ENCODE data around the gene ABCC11.
"Not testable (repeated sequence)": the region's sequence is repeated elsewhere in the genome, so short reads cannot be mapped to it uniquely, and the experiment has no call there.

The ABCC11 gene

DNA sequence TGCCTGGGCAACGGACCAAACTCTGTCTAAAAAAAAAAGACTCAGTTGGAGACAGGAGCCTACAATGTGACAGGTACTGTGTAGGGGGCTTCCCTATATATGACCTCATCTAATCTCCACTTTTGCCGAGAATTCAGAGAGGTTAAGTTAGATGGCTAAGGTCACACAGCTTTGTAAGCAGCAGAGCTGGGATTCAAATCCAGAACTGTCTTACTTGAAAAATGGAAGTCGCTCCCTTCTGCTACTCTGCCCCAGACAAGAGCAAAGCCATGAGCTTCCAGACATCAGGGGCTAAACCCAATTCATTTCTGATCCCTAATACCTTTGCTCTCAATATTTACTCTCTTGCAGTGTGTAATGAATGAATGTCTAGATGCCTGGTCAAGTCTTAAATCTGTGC is 50.0 kb downstream of the ABCC11 start:
- DNase-seq = peak; percentile 98 to 100

- no peak for DNase-seq
Observed at GRCh38 chr16:48194828-48195556, 52.3 kb downstream of the ABCC11 start.

- no peak for DNase-seq
Observed at GRCh38 chr16:48193846-48194245, 53.5 kb downstream of the ABCC11 start.

DNA sequence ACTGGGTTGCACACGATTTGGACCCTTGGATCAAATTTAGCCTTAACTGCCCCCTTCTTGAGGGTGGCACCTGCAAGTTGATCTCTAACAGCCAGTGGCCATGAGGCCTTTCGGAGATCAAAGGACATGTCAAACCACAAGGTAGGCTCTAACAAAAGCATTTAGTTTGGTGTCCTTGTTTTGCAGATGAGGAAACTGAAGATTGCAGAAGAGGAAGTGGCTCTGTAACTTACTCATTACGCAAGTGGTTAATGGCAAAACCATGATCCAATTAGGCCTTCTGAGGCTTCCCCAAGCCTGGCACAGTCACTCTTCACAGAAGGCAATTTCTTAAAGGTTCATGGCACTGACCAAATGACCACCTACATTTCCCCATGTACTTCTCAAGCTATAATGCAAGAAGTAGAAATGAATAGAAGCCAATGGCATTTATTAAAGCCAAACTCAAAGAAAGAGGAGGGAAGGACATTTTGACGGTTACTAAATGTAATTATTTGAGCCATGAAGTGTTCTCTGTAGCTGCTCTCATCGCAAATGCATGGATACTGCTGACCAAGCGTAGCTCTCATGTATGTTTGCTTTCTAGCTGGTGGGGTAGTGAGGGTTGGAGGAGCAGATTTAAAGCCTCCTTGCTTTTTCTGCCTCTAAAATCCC is 58.8 kb downstream of the ABCC11 start:
- peak; percentile 95 to 96 for DNase-seq

DNA sequence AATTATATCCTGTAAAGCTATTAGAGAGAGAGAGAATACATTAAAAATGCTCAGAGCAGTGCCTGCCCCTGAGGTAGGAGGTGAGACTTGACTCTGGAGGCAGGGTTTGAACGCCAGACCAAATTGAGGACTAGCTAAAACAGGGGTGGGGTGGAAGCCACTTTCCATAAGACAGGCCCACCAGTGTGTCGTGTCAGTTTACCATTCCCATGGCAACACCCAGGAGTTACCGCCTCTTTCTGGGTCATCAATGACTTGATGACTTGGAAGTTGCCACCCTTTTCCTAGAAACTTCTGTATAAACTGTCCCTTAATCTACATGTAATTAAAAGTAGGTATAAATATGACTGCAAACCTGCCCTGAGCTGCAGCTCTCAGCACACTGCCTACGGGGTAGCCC is 59.6 kb downstream of the ABCC11 start:
- no peak for DNase-seq

DNA sequence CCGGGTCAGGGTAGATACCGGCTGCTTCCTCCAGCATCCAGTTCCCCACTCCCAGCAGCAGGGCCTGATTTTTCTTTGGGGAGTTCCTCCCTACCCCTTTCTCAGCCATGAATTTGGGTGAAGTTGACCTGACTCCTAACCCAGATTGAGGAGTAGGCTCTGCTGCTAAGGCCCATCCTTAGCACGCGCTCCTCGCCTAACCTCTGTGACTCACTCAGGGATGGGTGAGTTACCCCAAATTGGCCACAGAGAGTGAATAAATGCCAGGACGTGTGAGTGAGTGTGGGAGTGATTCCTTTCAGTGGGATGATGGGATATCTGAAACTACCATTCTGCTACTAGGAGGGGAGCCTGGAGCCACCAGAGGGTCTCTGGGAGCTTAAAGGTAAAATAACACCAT is 62.7 kb downstream of the ABCC11 start:
- DNase-seq = no peak

DNA sequence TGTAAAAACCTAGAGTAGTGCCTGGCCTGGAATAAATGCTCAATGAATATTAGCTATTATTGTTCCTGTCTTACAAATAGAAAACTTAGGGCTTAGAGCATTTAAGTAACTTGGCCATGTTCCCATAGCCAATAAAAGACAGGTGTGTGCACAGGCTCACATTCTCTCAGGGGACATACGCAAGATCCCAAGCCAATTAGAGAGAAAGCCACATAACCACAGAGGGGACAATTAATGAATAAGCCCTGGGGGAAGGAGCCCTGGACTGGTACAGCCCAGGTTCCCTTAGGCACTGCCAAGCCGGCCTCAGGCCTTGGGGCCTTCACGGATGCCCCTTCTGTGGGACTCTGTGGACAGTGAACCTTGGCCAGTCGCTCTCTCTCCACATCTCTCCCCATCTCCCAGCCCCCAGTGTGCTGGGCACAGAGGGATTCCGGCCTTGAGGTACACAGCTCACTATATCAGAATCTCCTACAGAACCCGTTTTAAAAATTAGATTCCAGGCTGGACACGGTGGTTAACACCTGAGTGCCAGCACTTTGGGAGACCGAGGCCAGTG is 64.3 kb downstream of the ABCC11 start:
- DNase-seq = no peak

GRCh38 chr16:48181746-48182520 is 65.4 kb downstream of the ABCC11 start:
- DNase-seq = not testable (repeated sequence)

DNA sequence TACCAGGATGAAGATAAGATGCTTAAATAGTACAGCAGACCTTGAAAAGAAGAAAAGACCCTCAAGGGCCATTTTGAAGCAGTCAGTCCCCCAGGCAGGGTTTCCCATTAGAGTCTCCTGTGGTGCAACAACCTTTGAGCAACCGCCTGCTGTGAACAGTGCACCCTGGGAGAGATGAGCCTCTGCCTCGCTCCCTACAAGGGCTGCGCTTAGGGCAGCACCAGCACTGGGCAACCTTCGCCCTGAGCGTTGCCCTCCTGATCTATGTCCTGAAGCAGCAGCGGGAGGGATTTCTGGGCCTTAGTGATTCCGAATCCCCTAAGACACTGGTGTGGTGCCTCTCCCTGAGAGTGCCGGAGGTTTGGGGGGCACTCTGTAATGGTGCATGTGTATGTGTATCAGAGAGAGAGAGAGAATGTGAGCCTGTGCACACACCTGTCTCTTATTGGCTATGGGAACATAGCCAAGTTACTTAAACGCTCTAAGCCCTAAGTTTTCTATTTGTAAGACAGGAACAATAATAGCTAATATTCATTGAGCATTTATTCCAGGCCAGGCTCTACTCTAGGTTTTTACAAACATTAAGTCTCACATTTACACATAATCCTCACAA is 66.4 kb downstream of the ABCC11 start:
- DNase-seq = no peak

DNA sequence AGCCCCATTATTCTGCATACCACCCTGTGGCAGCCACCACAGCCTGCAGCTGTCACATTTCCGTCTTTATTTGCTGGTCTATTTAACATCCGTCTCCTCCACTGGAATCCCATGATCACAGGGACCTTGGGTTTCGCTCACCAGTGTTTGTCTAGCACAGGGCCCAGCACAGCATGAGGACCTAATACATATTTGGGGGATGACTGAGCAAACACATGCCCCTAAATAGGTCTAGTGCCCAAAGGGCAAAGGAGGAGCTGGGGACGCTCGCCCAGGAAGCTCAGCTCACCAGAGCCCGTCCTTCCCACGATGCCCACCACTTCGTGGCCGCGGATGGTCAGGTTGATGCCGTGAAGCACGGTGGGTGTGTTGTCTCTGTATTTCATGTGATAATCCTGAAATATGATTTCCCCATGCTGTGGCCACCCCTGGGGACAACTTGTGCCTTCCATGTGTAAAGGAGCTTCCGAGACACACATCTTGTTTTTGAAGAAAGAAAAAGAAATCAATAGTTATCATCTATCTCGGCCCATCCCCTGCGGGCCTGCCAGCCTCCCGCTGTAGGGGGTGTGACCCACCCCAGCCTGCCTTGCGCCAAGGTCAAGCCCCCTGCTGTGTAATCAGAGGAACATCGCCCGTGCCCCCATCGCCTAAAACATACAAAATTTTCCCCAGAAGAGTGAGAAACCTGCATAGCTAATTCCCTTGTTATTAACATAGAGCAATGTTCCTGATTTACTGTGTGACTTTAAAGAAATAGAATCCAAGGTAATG is 70.5 kb downstream of the ABCC11 start:
- no peak for DNase-seq

DNA sequence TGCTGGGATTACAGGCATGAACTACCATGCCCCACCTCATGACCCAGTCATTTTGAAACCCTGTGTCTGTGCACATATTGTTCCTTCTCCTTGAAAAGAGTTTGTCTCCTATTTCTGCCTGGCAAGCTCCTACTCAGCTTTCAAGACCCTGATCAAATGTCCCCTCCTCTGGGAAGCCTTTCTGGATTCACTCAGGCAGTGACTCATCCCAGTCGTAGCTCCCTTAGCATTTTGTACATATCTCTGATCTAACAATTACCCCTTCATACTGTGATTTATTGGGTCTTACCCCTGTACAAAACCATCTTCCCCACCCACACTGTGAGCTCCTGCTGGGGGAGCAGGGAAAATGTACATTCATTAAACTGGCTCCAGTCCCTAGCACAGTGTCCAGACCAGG is 73.5 kb downstream of the ABCC11 start:
- no peak for DNase-seq

DNA sequence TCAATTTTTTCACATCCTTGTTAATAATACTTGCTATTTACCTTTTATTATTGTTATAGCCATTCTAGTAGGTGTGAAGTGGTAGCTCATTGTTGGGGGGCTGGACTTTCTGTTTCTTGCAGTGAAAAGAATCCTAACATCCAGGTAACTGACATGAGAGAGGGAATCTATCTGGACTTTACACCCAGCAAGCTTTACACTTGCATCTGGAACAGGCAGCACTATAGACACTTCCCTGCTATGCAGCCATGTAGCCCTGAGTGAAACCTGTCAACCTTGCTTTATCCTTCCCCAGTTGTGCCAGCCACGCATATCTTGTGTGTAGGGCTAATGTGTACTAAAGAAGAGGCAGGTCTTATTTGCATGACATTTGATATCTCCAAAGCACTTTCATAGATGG is 74.7 kb downstream of the ABCC11 start:
- no peak for DNase-seq

- DNase-seq = no peak
Observed at GRCh38 chr16:48169896-48170295, 77.4 kb downstream of the ABCC11 start.

GRCh38 chr16:48168075-48168474 is 79.3 kb downstream of the ABCC11 start:
- peak; percentile 13 to 24 for DNase-seq

- not testable (repeated sequence) for DNase-seq
Observed at GRCh38 chr16:48166617-48167016, 80.7 kb downstream of the ABCC11 start.

DNA sequence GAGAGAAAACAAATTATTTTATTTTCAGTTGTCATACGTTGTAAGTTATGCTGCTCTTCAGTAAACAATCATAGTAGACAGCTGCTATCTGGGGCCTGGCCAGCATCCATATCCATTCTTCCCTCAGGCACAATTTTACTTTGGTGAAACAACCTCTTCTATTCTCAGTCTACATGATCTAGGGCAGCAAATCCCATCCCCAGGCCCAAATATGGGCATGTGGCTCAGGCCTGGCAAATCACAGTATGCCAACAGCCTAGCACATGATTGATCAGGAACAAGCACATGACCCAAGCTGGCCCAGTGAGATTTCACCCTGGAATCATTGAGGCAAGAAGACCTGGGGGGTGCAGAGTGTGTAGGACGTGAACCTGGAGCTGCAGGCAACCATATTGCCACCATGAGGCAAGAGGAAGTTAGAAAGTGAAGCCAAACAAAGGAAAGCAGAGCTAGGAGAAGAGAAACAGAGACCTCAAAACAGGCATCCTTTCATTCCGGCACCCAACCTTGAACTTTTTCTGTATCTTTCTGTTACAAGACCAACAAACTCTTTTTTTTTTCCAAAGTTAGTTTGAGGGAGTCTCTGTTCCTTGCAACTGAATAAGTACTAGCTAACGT is 81.3 kb downstream of the ABCC11 start:
- no peak for DNase-seq

DNA sequence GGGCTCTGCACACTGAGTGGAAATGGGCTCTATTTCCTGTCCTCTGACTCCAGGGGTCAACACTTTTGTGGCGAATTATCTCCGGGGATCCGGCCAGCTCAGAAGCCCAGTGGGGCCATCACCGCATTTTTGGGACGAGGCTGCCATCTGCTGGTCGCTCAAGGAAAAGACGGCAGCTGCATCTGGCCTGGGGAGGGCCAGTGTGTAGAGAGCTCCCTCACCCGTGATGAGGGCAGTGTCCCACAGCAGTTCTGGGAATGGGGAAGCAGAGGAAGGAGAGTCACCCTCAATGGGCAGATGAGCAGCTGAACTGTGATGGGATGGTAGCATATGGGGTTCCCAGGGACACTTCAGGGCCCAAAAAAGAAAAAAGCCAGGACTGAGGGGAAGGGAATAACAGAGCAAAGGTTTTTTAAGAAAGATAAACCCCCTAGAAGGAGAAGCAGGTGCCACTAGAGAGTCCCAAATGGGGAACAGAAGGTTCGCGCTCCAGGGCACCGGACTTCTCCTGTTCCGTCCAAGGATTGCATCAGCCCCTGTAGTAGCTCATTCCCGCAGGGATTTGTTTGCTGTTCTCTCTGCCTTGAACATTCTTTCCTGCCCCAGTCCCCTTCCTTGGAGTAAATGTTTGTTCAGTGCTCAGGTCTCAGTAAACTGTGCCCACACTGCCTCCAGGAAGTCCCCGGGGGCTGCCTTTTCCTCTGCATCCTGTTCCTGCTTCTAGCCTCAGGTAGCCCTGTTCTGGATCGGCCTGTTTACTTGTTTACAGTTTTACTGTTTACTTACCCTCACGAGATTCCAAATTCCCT is 82.2 kb downstream of the ABCC11 start:
- DNase-seq = peak; percentile 16 to 42

GRCh38 chr16:48162839-48163410 is 84.4 kb downstream of the ABCC11 start:
- no peak for DNase-seq

DNA sequence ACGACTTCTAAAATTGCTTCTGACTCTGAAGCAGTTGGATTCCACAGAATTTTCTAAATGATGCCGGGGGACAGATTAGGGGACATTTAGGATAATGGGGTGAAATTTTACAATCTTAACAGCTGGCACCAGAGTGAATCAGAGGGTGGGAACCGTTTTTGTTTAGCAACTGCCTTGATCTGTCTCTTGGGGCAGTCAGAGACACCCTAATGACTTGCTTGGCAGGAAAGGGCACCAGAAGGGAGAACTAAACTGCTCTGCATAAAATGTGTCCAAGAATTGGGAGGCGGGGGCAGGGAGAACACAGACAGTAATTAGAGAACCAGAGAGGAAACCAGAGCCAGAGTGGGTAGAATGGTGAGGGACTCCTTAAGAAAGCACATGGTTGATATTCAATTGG is 85.4 kb downstream of the ABCC11 start:
- no peak for DNase-seq

DNA sequence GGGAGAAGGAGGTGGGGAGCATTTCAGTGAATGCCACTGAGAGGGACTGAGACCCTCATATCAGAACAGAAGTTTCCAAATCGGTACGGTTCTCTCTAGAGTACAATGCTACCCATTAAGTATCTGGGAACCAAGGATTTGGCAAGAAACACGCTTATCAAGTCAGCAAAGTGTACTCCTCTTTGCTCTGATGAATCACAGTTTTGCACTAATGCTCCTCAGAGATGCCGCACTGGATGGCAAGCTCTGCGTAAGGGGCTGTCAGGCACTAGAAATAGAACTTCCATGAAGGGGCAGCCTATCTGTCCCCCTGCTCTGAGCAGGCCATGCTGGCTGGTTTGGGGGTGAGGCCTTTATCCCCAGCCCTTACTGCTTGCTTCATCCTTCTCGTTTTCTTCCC is 86.8 kb downstream of the ABCC11 start:
- no peak for DNase-seq

- DNase-seq = peak in 1 of 2 experiments; percentile 3
Observed at GRCh38 chr16:48158296-48158695, 89.0 kb downstream of the ABCC11 start.

All from AML-193 (cell line).